Transverse colon (tissue), 4 donors: ENCODE data around the gene CCDC177. TPM values are rescaled to one million over a fixed set of nuclear protein-coding genes. Genes with fewer than 3 reads are reported as not detected.
A peak's percentile ranks its signal among the peaks of the same experiment; 100 is the strongest.

ENCODE experiments used
- DNase-seq: peaks from one replicate; pipeline ENCODE4 v3.0.0-alpha.2; 2019
- H3K27ac ChIP-seq, 4 donors: fragments of 200-600 bp; sonication (generic); 2 replicates each; pipeline ENCODE4 v1.5.1; 2016 to 2018; ENCODE audit warnings: inconsistent platforms in 4 of 4
- H3K27me3 ChIP-seq: fragments of 200-600 bp; sonication (generic); 2 replicates; pipeline ENCODE4 v1.5.1; 2017; ENCODE audit warnings: inconsistent platforms
- H3K36me3 ChIP-seq, 4 donors: fragments of 200-600 bp; sonication (generic); 2 replicates each; pipeline ENCODE4 v1.5.1; 2017 to 2019; ENCODE audit warnings: inconsistent platforms in 4 of 4
- H3K4me1 ChIP-seq, 4 donors: fragments of 200-600 bp; sonication (generic); 2 replicates each; pipeline ENCODE4 v1.5.1; 2017 to 2020; ENCODE audit warnings: inconsistent platforms in 4 of 4
- H3K4me3 ChIP-seq, 4 donors: fragments of 200-600 bp; sonication (generic); 1 replicate in 1 of 4; 2 replicates in 3 of 4; pipeline versions ENCODE4 v1.5.1 to v1.6.1; 2017 to 2019; ENCODE audit warnings: inconsistent platforms in 4 of 4
- H3K9me3 ChIP-seq, 2 donors: fragments of 200-600 bp; sonication (generic); 2 replicates each; pipeline ENCODE4 v1.5.1; 2017 to 2019; ENCODE audit warnings: inconsistent platforms in 2 of 2
- CTCF ChIP-seq, 5 experiments: fragments of 200-600 bp in 3 of 5; fragments of 450-650 bp in 2 of 5; sonication (generic) in 3 of 5; IDR thresholded peaks; 1 replicate in 2 of 5; 2 replicates in 3 of 5; pipeline ENCODE4 v1.5.1; 2016 to 2017; ENCODE audit warnings: antibody characterized with exemption in 5 of 5, inconsistent platforms in 3 of 5, mild to moderate bottlenecking in 2 of 5, moderate library complexity in 1 of 5
- EP300 ChIP-seq: sonication (generic); formaldehyde crosslinking; IDR thresholded peaks from one replicate; pipeline ENCODE4 v1.6.1; 2017; ENCODE audit warnings: antibody characterized with exemption, low read depth
- POLR2A ChIP-seq: fragments of 450-650 bp; IDR thresholded peaks from one replicate; pipeline ENCODE4 v1.6.1; 2016; ENCODE audit warnings: antibody characterized with exemption, mild to moderate bottlenecking, moderate library complexity
- POLR2AphosphoS5 ChIP-seq, 3 donors: sonication (generic); formaldehyde crosslinking; IDR thresholded peaks; one replicate each; pipeline ENCODE4 v1.6.1; 2016; ENCODE audit warnings: antibody characterized with exemption in 3 of 3
- WGBS, 2 donors: methylation state at CpG; one replicate each; pipeline ENCODE4 v1.1.5; 2018; ENCODE audit warnings: low coverage in 1 of 2; 5-methylcytosine and 5-hydroxymethylcytosine counted together
- in situ Hi-C, 4 donors: fragments of 200-750 bp; cut with MboI; loops; one replicate each; pipeline versions ENCODE4 v1.15.0 to v1.15.1; 2017; ENCODE audit warnings: low sequenced_read_pairs in 3 of 4, low pct_ligation_motif_present in 1 of 4, low pct_unique_long_range_greater_than_20kb in 1 of 4
- intact Hi-C: fragments of 100-400 bp; cut with DNase I; formaldehyde crosslinking; loops from one replicate; pipeline ENCODE4 v1.15.1; 2023; ENCODE audit warnings: low total_unique reads
- total RNA-seq, 4 donors: library from RNA; depleted of rRNA; stranded (reverse); fragments of >200 nt; gene quantifications; one replicate each; pipeline ENCODE4 v1.1.0, GENCODE V29; 2016

Gene CCDC177
- total RNA-seq, 4 donors from 2014 or later: not detected

- Histone ChIP-seq H3K36me3 (no peaks in the 10 kb centered on the region), H3K4me1 (peaks cover 24 to 68% (median 59%) of the 10 kb centered on the region in 4 donors), H3K27ac (peak overlapping the region; percentile 97 to 99 (median 99)), H3K27me3 (no peaks in the 10 kb centered on the region), H3K9me3 (no peaks in the 10 kb centered on the region), H3K4me3 (peak overlapping the region; percentile 68 to 88 (median 80))
- 0% methylated on average over 2 to 44 of the region's 47 CpGs for WGBS, 2 donors
- TF ChIP-seq POLR2AphosphoS5 (IDR thresholded peaks at IDR 0.05) (peak in 1 of 3 donors; percentile 2), POLR2A (no peak)
- intact Hi-C loops: no loop called here
- in situ Hi-C loops: no loop called here
- DNase-seq: peak; percentile 50
These were observed 37.5 kb upstream of the CCDC177 start for GRCh38 chr14:69612014-69612782.

- Histone ChIP-seq H3K27me3 (no peaks in the 10 kb centered on the region), H3K4me3 (peak within 1 kb of the TSS; percentile 79 to 88 (median 80)), H3K9me3 (no peaks in the 10 kb centered on the region), H3K36me3 (no peaks in the 10 kb centered on the region), H3K4me1 (peaks cover 17 to 68% (median 55%) of the 10 kb centered on the region in 4 donors), H3K27ac (peak within 1 kb of the TSS; percentile 97 to 99 (median 99))
- peak; percentile 94 for DNase-seq
- peak; percentile 82 to 94 (median 94) for TF ChIP-seq POLR2AphosphoS5 (IDR thresholded peaks at IDR 0.05)
- TF ChIP-seq CTCF (IDR thresholded peaks at IDR 0.05): no peak
- peak; percentile 76 for TF ChIP-seq POLR2A
- no peak for TF ChIP-seq EP300
- in situ Hi-C loops: no loop called here
- 1% methylated on average over 32 of the region's 105 CpGs; no CpG with 5 or more reads in 1 of the 2 donors for WGBS, 2 donors
- intact Hi-C loops: no loop called here
These were observed 36.7 kb upstream of the CCDC177 start, which contains the start of gene SUSD6 for GRCh38 chr14:69611172-69612013. Gene SUSD6, plus strand, starts transcription at chr14:69611596. Its CDS starts 46,997 bp downstream, at chr14:69658593.

- Histone ChIP-seq H3K9me3 (no peaks in the 10 kb centered on the region), H3K27me3 (no peaks in the 10 kb centered on the region), H3K4me1 (peaks cover 14 to 68% (median 55%) of the 10 kb centered on the region in 4 donors), H3K36me3 (no peaks in the 10 kb centered on the region), H3K27ac (peak overlapping the region; percentile 97 to 99 (median 99)), H3K4me3 (peak overlapping the region; percentile 19 to 88 (median 54))
- 16% methylated on average over 8 of the region's 8 CpGs; no CpG with 5 or more reads in 1 of the 2 donors for WGBS, 2 donors
- intact Hi-C loops: no loop called here
- TF ChIP-seq EP300 (no peak), POLR2AphosphoS5 (IDR thresholded peaks at IDR 0.05) (no peak), CTCF (IDR thresholded peaks at IDR 0.05) (no peak), POLR2A (no peak)
- in situ Hi-C loops: no loop called here
- no peak for DNase-seq
These were observed 36.2 kb upstream of the CCDC177 start for GRCh38 chr14:69610874-69611171.

GRCh38 chr14:69610020-69610873 is 35.6 kb upstream of the CCDC177 start:
- Histone ChIP-seq H3K4me3 (peak overlapping the region in 3 of 4 donors; percentile 19 to 88 (median 80)), H3K4me1 (peaks cover 17 to 68% (median 51%) of the 10 kb centered on the region in 4 donors), H3K27ac (peak overlapping the region; percentile 97 to 99 (median 99)), H3K27me3 (no peaks in the 10 kb centered on the region), H3K9me3 (no peaks in the 10 kb centered on the region), H3K36me3 (no peaks in the 10 kb centered on the region)
- DNase-seq: no peak
- 47 to 55% methylated on average over 2 to 8 of the region's 8 CpGs for WGBS, 2 donors
- intact Hi-C loops: no loop called here
- no peak for TF ChIP-seq EP300
- no peak for TF ChIP-seq POLR2A
- no peak for TF ChIP-seq CTCF (IDR thresholded peaks at IDR 0.05)
- no peak for TF ChIP-seq POLR2AphosphoS5 (IDR thresholded peaks at IDR 0.05)
- in situ Hi-C loops: no loop called here
